Vagina (tissue), 2 donors: Measurements from ENCODE around the gene CCDC73.

ENCODE experiments used
- POLR2A ChIP-seq, 2 donors: fragments of 450-650 bp; IDR thresholded peaks; one replicate each; pipeline ENCODE4 v1.6.1; 2017; ENCODE audit warnings: antibody characterized with exemption in 2 of 2, mild to moderate bottlenecking in 2 of 2, moderate library complexity in 2 of 2
- POLR2AphosphoS5 ChIP-seq, 2 donors: sonication (generic); formaldehyde crosslinking; IDR thresholded peaks; one replicate each; pipeline ENCODE4 v1.9.0; 2017; ENCODE audit warnings: antibody characterized with exemption in 2 of 2, mild to moderate bottlenecking in 2 of 2, low read depth in 1 of 2; ENCODE audit not compliant: insufficient read depth in 1 of 2
- TF ChIP-seq, protein P1 (sequence below), 3 experiments: fragments of 450-650 bp in 2 of 3; fragments of 200-600 bp in 1 of 3; sonication (generic) in 1 of 3; IDR thresholded peaks; one replicate each; pipeline ENCODE4 v1.5.1; 2017 to 2019; ENCODE audit warnings: antibody characterized with exemption in 3 of 3, mild to moderate bottlenecking in 2 of 3, moderate library complexity in 2 of 3

DNA sequence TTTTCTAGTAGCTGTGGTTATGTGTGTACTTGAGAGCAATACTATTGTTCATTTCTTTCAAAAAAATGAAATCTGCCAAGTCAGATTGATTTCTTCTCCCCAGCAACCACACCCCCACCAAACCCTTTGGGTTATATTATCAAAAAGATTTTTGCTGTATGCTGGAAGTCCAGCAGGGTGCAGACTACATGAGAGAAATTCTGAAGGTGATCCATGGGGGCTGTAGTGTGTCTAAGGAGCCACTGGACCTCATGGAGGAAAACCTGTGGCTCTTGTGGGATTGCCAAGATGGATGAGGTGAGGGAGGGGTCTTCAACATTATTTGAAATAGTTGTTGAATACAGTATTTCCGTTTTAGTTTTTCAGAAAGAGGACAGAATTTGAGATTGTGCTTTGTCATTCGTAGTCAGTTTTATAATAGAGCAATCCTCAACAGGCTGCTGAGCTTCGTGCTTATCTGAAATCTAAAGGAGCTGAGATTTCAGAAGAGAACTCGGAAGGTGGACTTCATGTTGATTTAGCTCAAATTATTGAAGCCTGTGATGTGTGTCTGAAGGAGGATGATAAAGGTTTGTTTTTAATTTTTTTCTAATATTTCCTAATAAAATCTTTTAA, 207.8 kb downstream of the CCDC73 start:
- TF ChIP-seq POLR2AphosphoS5 (IDR thresholded peaks at IDR 0.05; ENCODE audit: insufficient read depth in 1 of 2, low read depth in 1 of 2) (no peak), POLR2A (IDR thresholded peaks at IDR 0.05) (no peak)
- TF ChIP-seq, protein P1, sequence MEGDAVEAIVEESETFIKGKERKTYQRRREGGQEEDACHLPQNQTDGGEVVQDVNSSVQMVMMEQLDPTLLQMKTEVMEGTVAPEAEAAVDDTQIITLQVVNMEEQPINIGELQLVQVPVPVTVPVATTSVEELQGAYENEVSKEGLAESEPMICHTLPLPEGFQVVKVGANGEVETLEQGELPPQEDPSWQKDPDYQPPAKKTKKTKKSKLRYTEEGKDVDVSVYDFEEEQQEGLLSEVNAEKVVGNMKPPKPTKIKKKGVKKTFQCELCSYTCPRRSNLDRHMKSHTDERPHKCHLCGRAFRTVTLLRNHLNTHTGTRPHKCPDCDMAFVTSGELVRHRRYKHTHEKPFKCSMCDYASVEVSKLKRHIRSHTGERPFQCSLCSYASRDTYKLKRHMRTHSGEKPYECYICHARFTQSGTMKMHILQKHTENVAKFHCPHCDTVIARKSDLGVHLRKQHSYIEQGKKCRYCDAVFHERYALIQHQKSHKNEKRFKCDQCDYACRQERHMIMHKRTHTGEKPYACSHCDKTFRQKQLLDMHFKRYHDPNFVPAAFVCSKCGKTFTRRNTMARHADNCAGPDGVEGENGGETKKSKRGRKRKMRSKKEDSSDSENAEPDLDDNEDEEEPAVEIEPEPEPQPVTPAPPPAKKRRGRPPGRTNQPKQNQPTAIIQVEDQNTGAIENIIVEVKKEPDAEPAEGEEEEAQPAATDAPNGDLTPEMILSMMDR (IDR thresholded peaks at IDR 0.05), result no peak
